Measurements from ENCODE around the gene CTR9.

DNA sequence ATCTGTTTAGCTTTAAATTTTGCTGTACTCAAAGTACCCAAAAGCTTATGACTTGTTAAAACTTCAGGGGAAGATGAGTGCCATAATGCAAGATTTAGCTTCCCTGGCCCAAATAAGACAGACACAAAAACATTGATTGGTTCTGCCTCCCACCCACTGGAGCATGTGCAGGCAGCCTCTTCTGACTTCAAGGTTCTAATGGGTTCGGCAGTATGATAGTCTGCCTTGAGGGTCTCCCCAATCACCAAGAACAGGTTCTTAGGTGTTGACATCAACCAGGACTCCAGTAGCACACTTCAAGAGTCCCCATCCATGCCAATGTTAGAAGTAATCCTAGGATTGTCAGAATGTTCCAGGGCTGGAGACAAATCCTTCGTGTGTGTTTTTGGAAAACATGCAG lies 45.1 kb downstream of the CTR9 start:
- TF ChIP-seq CTCF (IDR thresholded peaks at IDR 0.05) = no peak
- no peak for TF ChIP-seq POLR2A (IDR thresholded peaks at IDR 0.05)
